Mesenteric fat pad (tissue), 1 donor: ENCODE data around the gene SVBP. TPM values are rescaled to one million over a fixed set of nuclear protein-coding genes. Genes with fewer than 3 reads are reported as not detected.
"Not testable (repeated sequence)": the region's sequence is repeated elsewhere in the genome, so short reads cannot be mapped to it uniquely, and the experiment has no call there.

ENCODE experiments used
- DNase-seq: peaks from one replicate; pipeline ENCODE4 v3.0.0-alpha.2; 2020; ENCODE audit warnings: low spot score
- total RNA-seq: library from RNA; stranded (reverse); fragmentation: NEBNext Ultra II Directional; extraction: Animal tissue kit (Norgen Biotek cat#: 25700); gene quantifications from one replicate; pipeline ENCODE4 v1.2.1, GENCODE V29; 2021
- donor health status: DM: yes; HTN: yes; CAD: no.

SVBP gene
- total RNA-seq, 1 donor from 2014 or later: 19.1 TPM

GRCh38 chr1:42841440-42842147, 24.4 kb upstream of the SVBP start:
- DNase-seq: no peak

DNA sequence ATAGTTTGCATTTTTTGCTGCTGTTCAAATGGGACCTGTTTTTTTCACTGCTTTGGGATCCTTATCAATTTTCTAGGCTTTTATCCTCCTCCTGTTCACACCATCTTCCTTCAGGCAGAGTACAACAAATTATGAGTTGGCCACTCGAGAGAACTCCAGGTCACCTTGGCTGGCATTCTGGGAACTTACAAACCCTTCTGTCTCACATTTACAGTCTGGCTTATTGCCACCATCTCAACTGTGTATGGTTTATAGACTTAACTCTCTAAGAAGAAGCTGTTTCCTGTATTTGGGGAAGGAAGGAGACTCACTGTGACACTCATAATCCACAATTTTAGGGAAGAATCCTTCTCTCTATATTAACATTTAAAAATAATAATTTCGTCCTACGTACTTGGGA, 23.8 kb upstream of the SVBP start:
- DNase-seq: no peak

GRCh38 chr1:42838482-42839190, 21.4 kb upstream of the SVBP start:
- no peak for DNase-seq

DNA sequence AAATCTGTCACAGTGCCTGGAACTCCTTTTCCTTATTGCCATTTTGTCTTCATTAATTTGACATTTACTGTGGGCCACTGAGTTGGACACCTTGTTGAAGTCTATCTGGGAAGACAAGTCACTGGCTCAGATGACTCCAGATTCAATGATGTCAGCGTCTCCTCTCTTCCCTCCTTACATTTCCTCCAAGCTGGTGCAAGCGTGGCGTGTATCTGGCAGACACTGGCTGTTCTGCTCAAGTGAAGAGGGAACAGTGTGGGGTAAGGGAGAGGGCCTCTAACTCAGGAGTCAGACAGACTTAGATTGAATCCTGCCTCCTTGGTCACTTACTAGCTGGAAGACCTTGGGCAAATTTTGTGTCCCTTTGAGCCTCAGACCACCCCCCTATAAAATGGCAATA, 20.5 kb upstream of the SVBP start:
- no peak for DNase-seq

GRCh38 chr1:42835422-42835821, 18.2 kb upstream of the SVBP start:
- DNase-seq: no peak

DNA sequence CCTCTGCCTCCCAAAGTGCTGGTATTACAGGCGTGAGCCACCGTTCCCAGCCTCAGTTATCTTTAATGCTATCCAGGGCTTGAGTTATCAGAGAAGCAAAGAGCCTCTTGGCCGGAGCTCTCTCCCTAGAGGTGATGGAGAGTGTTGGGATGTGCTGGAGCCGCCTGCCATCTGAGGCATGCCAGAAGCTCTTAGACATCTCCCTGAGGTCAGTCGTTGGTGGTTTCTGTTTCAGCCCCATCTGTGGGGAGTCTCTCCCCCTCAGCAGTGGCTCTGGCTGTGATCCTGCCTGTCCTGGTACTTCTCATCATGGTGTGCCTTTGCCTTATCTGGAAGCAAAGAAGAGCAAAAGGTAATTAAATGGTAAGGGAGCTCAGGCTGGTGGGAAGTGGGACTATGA, 17.6 kb upstream of the SVBP start:
- no peak for DNase-seq

DNA sequence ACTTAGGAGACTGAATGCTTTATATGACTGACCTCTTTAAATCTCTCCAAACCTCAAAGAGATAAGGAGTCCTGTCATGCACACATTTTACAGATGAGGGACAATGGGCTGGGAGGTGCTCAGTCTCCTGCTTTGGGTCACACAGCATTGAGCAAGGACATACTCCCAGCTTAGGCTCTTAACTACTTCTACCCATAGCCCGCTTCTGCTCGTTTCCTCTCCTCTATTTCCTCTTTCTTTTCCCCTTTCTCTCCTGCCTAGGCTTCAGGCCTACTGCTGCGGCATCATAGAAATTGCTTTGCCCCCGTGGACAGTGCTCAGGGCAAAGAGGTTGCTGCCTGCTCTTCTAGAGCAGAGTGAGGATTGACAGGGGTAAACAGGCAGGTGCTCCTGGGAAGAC, 16.8 kb upstream of the SVBP start:
- DNase-seq: no peak

DNA sequence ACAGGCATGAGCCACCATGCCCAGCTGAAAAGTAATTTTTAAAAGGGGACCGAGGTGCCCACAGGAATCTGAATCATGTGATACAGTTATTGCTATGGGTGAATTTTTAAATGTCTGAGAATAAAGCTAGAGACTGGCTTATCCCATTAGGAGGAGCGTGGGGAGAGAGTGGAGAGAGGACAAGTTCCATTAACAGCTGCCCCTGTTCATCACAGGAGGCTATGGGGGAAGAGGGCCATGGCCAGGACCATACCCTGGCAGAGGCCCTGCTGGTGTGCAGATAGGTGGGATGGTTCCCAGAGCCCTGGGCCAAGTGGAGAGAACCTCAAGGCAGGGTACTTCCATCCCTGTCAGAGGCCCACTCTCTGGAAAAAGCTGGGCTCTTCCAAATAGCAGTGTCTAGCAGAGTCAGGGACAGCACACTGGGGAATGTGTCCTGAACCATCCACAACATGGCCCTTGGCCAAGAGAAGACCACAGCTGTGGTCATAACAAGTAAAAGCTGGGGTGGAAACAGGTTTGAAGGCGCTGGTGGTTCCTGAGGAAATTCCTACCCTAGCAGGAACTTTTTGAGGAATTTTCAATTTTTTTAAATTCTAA, 15.5 kb upstream of the SVBP start:
- DNase-seq: no peak

DNA sequence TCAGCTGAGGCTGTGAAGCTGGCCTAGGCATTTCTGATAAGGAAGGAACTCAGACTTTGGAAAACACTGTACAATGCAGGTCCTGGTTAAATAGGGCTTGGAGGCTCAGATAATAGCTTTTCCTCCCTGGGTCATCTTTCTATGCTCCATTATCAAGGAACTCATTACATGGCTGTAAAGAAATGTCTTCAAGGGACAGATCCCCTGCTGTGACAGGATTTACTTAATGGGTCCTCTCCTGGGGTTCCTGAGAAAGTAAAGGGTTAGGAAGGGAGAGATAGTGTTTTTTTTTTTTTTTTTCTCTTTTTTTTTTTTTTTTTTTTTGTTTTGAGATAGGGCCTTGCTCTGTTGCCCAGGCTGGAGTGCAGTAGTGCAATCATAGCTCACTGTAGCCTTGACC, 14.1 kb upstream of the SVBP start:
- no peak for DNase-seq

- no peak for DNase-seq
Measured at GRCh38 chr1:42830631-42831030, 13.4 kb upstream of the SVBP start.

GRCh38 chr1:42825036-42825851, 8.0 kb upstream of the SVBP start:
- no peak for DNase-seq

DNA sequence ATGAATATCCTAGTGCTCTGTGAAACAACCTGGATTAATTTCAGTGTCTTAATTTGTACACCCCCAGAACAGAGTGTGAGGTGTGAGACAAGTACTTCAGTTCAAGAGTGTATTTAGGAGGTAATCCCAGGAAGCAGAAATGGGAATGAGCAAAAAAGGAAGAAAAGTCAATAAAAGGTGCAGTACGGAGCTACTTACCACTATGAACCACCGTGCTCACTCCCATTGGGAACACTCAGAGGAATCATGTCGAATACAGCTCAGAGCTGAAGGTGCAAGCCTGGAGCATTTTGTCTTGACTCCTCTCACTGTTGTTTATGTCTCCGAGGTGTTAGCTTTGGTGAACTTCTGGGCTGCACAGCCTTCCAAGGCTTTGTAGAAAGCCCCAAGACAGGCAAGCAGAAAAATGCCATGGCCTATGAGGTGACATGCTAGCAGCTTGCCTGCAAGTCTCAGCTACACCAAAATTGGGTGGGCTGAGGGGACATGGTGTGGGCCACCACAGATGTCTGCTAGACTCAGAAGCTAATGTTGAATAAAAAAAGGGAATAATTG, 7.4 kb upstream of the SVBP start:
- no peak for DNase-seq

- no peak for DNase-seq
Measured at GRCh38 chr1:42822800-42823392, 5.7 kb upstream of the SVBP start.

- DNase-seq: no peak
Measured at GRCh38 chr1:42821690-42822089, 4.5 kb upstream of the SVBP start.

DNA sequence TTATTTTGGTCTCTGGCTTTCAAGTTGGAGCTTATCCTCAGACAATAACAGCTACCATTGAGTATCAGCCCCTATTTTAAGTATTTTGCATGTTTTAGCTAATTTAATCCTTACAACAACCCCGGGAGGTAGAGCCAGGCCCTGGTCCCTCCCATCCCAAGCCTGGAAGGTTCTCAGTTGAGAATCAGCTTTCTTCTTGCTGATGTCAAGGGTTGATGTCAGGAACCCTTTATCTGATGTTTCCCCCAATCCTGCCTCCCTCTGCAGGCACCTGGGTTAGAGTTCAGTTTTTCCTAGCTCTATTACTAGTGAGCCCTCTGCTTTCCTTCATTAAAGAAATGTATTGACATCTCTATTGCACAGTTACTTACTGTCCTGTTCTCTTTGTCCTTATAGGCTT, 3.6 kb upstream of the SVBP start:
- no peak for DNase-seq

- DNase-seq: no peak
Measured at GRCh38 chr1:42817976-42818375, 779 bp upstream of the SVBP start.

GRCh38 chr1:42817440-42817767, 207 bp upstream of the SVBP start:
- no peak for DNase-seq

DNA sequence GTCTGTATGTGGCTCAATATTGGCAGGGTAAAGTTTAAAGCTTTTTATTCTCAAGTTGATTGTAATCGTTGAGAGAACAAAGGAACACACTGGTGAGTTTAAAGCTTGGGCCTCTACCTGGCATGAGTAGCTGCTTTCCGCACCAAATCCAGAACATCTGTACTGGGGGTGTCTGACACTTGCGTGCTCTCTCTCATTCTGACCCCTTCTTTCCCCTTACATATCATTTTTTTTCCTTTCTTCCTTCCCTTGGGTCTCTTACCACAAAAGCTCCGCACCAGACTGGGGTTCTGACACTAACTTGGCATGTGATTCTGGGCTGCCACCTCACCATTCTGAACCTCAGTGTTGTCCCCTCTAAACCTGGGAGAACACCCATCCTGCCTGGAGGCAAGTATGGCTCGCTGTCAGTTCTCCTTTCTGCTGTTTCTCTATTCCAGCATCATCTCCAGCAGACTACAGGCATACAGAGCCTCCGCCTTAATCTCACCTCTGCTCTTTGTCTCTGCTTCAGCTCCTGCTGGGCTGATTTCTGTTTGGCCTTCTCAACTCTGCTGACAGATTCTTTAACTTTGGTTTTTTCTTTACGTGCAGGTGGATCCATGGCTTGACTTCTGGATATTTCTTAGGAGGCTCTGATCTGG, 1.1 kb downstream of the SVBP start:
- no peak for DNase-seq

DNA sequence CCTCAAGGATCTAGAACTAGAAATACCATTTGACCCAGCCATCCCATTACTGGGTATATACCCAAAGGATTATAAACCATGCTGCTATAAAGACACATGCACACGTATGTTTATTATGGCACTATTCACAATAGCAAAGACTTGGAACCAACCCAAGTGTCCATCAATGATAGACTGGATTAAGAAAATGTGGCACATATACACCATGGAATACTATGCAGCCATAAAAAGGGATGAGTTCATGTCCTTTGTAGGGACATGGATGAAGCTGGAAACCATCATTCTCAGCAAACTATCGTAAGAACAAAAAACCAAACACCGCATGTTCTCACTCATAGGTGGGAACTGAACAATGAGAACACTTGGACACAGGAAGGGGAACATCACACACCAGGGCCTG, 2.4 kb downstream of the SVBP start:
- DNase-seq: not testable (repeated sequence)

DNA sequence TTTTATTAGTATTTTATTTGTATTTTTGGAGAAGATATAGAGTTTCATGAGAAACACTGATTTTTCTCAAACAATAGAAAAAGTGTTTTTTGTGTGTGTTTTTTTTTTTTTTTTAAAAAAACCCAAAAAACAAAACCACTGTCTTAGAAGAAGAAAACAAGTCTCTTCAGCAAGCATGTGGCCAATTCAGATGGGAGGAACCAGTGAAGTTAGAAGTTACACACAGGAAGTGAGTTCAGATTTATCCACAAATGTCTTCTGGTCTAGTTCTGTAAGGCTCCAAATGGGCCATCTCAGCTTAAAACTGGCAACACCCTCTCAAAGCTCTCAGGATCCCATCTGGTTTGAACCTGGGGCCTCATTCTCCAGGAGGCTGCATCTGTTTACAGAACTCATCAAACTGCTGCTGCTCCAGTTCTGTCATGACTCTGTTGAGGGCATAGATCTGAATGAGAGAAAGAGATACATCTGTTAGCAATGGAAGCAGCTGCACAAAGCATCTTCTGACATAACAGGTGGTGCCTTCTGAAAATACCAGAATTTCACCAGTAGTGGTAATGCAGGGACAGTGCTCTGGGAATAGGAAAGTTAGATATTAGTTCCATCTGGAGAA, 10.0 kb downstream of the SVBP start:
- DNase-seq: no peak
